ENCODE results near the gene B4GALNT1. TPM values are rescaled to one million over a fixed set of nuclear protein-coding genes. Genes with fewer than 3 reads are reported as not detected.

The B4GALNT1 gene
- total and polyA plus RNA-seq, 9 of the 15 experiments (the other 6 are each of a cell fraction or from before 2014, with no cell fraction given) = 1.0 to 32.2 (median 9.8) TPM

GRCh38 chr12:57640175-57641042 lies 7.4 kb upstream of the B4GALNT1 start (continued):
- TF ChIP-seq CHAMP1 (IDR thresholded peaks at IDR 0.05) = no peak
- peak; percentile 34; the same call in 1 of the 2 replicates for TF ChIP-seq NCOR1 (IDR thresholded peaks at IDR 0.05)
- no peak for TF ChIP-seq NBN (IDR thresholded peaks at IDR 0.05; ENCODE audit: low read depth)
- 0 out of 2 replicates have a peak, but pooled peaks have one; percentile 21 for TF ChIP-seq CEBPB (tag; IDR thresholded peaks at IDR 0.05)
- no peak for TF ChIP-seq BRD4 (IDR thresholded peaks at IDR 0.05)
- TF ChIP-seq CBX8 (IDR thresholded peaks at IDR 0.05; ENCODE audit: borderline replicate concordance, extremely low read depth, low read depth, low read length, poor library complexity, severe bottlenecking) = no peak
- no peak for TF ChIP-seq ZNF324 (CRISPR knock-in tag; IDR thresholded peaks at IDR 0.05)
- no peak for TF ChIP-seq BCOR (IDR thresholded peaks at IDR 0.05)
- no peak for TF ChIP-seq ZNF644 (tag; IDR thresholded peaks at IDR 0.05; ENCODE audit: low read depth)
- TF ChIP-seq DPF2 (IDR thresholded peaks at IDR 0.05) = peak; percentile 29; the same call in 1 of the 2 replicates
- TF ChIP-seq XRCC3 (IDR thresholded peaks at IDR 0.05) = no peak
- no peak for TF ChIP-seq SNRNP70 (optimal IDR thresholded peaks at IDR 0.05; ENCODE audit: low read depth, low read length)
- TF ChIP-seq PKNOX1 (IDR thresholded peaks at IDR 0.05) = peak; percentile 41
- TF ChIP-seq GTF2F1 (IDR thresholded peaks at IDR 0.05; ENCODE audit: low read depth, low read length) = no peak
- TF ChIP-seq SIN3A (IDR thresholded peaks at IDR 0.05; ENCODE audit: borderline replicate concordance in 2 of 2, control insufficient read depth in 1 of 2, low read depth in 2 of 2, low read length in 2 of 2) = no peak
- TF ChIP-seq KAT7 (CRISPR knock-in tag; IDR thresholded peaks at IDR 0.05; ENCODE audit: borderline replicate concordance) = no peak
- TF ChIP-seq ZNF695 (CRISPR knock-in tag; IDR thresholded peaks at IDR 0.05) = no peak
- TF ChIP-seq RHOXF2B (CRISPR knock-in tag; conservative IDR thresholded peaks at IDR 0.05) = no peak
- TF ChIP-seq ZNF121 (CRISPR knock-in tag; conservative IDR thresholded peaks at IDR 0.05) = no peak
- no peak for TF ChIP-seq ZC3H4 (CRISPR knock-in tag; IDR thresholded peaks at IDR 0.05; ENCODE audit: borderline replicate concordance)
- peak; percentile 35; the same call in 1 of the 2 replicates for TF ChIP-seq TAL1 (IDR thresholded peaks at IDR 0.05)
- no peak for TF ChIP-seq FOXJ2 (tag; IDR thresholded peaks at IDR 0.05)
- peak; percentile 53; the same call in 1 of the 2 replicates for TF ChIP-seq ZEB2 (IDR thresholded peaks at IDR 0.05)
- no peak for TF ChIP-seq ETS2 (tag; IDR thresholded peaks at IDR 0.05; ENCODE audit: borderline replicate concordance, poor library complexity, severe bottlenecking)
- TF ChIP-seq ZNF347 (CRISPR knock-in tag; IDR thresholded peaks at IDR 0.05; ENCODE audit: low read depth) = no peak
- TF ChIP-seq ATF3 (IDR thresholded peaks at IDR 0.05) = no peak
- TF ChIP-seq ATF3 (CRISPR knock-in tag; conservative IDR thresholded peaks at IDR 0.05) = no peak
